ENCODE measurements around the gene FBXL5.
A peak's percentile ranks its signal among the peaks of the same experiment; 100 is the strongest.

The FBXL5 gene, protein sequence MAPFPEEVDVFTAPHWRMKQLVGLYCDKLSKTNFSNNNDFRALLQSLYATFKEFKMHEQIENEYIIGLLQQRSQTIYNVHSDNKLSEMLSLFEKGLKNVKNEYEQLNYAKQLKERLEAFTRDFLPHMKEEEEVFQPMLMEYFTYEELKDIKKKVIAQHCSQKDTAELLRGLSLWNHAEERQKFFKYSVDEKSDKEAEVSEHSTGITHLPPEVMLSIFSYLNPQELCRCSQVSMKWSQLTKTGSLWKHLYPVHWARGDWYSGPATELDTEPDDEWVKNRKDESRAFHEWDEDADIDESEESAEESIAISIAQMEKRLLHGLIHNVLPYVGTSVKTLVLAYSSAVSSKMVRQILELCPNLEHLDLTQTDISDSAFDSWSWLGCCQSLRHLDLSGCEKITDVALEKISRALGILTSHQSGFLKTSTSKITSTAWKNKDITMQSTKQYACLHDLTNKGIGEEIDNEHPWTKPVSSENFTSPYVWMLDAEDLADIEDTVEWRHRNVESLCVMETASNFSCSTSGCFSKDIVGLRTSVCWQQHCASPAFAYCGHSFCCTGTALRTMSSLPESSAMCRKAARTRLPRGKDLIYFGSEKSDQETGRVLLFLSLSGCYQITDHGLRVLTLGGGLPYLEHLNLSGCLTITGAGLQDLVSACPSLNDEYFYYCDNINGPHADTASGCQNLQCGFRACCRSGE

DNA sequence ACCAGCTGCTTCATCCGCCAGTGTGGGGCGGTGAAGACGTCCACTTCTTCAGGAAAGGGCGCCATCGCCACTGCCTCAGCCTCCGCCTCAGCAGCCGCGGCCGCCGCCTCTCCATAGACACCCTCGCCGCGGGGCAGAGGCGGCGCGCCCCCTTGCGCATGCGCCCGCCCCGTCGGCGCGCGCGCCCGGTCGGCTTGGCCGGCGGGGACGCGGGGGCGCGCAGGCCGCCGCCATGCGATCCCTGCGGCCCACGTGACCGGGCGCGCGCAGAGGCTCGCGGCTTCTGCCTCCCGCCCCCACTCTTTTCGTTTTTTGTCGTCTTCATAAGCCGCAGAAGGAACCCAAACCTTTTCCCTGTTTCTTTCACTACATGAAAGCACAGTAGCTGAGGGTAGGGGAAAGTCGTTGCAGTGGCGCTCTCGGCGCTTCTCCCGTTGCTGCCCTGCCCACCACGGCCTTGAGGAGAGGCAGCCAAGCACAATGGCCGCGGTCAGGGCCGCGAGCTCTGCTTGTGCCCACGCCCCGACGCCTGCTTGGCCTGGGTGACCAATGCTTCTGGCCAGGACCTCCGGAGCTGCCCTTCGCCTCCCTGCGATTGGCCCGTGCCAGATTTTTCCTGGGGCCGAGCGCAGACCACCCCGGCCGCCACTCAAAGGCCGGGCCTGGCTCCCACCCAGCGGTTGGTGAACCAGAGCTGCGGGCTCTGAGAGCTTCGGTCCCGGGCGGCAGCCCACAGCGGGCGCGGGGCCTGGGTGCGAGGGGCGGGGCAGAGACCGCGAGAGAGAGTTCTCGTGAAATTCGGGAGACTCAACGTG lies at the start of gene FBXL5:
FBXL5 (minus strand) TSS at position 135 of the 815 bp plus-strand sequence; CDS start at position 65, 70 bp downstream.
- no peak for FAIRE-seq

DNA sequence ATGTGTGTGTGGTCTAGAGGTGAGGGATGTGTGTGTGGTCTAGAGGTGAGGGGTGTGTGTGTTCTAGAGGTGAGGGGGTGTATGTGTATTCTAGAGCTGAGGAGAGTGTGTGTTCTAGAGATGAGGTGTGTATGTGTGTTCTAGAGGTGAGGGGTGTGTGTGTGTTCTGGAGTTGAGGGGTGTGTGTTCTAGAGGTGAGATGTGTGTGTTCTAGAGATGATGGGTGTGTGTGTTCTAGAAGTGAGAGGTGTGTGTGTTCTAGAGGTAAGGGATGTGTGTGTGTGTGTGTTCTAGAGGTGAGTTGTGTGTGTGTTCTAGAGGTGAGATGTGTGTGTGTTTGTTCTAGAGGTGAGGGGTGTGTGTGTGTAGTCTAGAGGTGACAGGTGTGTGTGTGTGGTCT lies 49.0 kb upstream of the FBXL5 start:
- no peak for FAIRE-seq

DNA sequence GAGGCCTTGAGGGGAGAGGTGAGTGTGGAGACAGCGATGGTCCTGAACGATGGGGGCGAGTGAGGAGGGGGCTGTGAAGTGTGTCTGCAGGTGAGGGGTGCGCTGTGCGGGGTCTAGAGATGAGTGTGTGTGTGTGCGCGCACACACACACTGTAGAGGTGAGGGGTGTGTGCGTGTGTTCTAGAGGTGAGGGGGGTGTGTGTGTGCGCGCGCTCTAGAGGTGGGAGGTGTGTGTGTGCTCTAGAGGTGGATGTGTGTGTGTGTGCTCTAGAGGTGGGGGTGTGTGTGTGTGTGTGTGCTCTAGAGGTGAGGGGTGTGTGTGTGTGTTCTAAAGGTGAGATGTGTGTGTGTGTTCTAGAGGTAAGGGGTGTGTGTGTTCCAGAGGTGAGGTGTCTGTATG lies 48.3 kb upstream of the FBXL5 start:
- FAIRE-seq: no peak

DNA sequence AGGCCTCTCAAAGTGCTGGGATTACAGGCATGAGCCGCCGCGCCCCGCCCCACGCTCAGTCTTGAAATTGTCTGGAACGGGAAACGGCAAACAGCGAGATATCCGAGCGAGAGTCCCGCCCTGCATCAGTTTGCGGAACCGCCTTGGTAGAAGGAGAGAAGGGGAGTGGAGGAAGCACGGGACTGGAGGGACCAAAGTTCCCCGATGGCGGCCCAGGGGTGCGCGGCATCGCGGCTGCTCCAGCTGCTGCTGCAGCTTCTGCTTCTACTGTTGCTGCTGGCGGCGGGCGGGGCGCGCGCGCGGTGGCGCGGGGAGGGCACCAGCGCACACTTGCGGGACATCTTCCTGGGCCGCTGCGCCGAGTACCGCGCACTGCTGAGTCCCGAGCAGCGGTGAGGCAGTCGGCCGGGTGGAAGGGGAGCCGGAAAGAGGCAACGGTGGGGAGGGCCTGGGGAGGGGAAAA lies 47.8 kb upstream of the FBXL5 start, which contains the start of gene BST1:
BST1 (plus strand) TSS at position 125 of the 463 bp plus-strand sequence; CDS start at position 205, 80 bp downstream.
- FAIRE-seq: no peak

DNA sequence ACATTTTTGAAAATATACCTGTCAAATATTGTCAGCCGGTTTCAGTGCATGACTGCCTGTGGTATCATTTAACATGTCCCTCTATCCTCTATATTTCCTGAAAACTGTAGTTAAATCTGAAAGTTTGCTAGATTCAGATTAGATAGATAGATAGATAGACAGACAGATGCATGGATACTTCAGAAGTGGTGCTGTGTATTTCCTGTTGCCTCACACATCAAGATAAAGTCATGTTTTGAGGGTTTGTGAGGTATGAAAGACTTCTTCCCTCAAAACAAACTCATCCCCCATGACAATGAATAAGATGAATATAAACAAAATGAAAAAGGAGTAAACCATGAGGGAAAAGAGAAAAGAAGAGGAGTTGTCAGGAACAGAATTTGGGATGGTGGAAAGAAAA lies 41.7 kb upstream of the FBXL5 start:
- no peak for FAIRE-seq

DNA sequence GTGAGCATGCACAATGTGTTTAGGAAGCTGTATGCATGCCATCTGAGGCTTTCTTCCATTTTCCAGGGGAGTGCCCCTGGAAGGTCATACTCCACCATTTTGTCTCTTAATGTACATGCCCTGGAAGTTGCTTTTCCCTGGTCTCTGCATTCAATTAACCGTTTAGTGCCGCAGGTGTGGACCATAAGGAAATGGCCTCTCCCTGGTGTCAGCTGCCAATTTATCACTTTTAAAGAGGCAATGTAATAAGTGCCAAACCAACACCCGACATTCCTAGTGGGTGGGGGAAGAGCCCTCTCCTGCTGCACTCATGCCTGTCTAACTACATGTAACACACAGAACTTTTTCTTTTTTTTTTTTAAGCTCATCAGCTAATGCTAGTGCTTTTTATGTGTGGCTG lies 40.6 kb upstream of the FBXL5 start:
- no peak for FAIRE-seq

DNA sequence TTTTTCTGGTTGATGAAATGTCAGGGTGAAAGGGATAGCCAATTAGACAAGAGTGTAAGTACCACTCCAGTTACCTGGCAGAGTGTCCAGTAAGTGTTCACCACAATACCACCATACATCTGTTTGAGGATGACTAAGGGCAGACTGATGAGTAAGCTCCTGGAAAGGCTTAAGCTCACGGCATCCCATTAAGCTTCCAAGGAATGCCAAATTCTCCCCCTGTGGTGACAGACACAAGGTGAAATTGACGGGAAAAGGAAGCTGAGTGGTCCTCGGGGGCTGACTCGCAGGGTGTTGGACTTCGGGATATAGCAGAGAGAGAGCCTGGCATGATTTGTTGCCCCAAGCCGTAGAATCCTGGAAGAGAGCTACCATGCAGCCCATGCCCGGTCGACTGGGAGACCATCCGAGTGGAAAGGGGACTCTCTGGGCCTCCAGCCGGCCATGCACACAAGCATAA lies 40.1 kb upstream of the FBXL5 start:
- no peak for FAIRE-seq

DNA sequence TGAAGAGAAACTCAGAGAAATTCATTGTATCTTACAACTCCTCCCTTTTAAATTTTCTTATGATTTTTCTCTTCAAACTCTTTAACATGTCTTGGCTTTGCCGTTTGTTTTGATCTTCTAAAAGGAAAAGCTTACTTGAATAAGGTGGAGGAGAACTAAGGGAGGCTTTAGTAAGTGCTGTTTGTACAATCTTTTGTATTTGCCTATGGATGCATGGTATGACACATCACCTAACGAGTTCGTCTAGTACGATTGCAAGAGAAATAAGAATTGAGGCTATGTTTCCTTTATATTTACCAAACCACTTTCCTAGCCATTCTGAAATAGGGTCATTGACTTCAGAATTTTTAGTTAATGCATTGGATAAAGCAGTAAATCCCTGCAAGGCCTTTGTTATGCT lies 39.3 kb upstream of the FBXL5 start:
- FAIRE-seq: no peak

DNA sequence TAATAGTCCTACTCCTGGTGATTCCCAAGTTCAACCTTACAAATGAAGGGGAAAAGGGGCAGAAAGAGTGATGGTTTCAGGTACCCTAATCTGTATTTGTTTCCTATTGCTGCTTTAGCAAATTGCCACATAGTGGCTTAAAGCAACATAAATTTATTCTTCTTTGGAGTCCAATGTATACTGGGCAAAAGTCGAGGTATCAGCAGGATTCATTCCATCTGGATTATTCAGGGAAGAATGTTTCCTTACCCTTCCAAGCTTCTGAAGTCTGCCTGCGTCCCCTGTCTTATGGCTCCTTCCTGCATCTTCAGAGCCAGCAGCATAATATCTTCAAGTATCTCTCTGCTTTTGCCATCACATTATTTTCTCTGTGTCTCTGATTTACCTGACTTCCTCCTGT lies 37.4 kb upstream of the FBXL5 start:
- no peak for FAIRE-seq

DNA sequence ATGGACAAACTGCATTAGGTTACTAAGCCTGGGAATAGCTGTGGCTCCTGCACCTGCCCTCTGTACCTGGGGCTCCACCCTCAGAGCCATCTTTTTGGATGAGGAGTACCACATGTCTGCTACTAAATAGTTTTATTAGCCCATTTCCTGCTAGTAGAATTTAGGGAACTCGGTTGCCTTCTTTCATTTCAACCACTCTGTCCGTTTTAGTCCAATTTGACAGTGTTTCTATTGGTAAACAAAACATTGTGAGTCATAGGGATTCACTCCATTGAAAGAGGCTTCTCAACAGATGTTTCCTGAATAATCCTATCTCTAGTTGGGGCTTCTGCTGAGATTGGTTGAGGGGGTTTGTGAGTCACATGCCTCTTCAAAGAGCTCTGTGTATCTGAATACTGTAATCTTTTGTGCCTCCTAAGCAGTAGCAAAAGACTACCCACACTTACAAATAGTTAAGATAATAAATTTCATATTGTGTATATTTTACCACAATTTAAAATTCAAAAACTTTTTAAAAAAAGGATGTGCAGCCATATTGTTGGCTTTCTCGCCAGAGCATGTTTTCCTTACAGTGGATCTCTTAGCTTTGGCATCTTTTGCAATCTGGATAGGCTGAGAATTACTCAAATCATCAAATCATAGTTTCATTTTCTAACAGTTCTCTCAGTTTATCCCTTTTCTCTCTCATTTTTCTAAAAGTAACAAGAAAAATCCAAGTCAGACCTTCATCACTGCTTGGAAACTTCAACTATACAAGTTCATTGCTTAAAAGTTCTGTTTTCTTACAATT lies 36.4 kb upstream of the FBXL5 start:
- FAIRE-seq: no peak

DNA sequence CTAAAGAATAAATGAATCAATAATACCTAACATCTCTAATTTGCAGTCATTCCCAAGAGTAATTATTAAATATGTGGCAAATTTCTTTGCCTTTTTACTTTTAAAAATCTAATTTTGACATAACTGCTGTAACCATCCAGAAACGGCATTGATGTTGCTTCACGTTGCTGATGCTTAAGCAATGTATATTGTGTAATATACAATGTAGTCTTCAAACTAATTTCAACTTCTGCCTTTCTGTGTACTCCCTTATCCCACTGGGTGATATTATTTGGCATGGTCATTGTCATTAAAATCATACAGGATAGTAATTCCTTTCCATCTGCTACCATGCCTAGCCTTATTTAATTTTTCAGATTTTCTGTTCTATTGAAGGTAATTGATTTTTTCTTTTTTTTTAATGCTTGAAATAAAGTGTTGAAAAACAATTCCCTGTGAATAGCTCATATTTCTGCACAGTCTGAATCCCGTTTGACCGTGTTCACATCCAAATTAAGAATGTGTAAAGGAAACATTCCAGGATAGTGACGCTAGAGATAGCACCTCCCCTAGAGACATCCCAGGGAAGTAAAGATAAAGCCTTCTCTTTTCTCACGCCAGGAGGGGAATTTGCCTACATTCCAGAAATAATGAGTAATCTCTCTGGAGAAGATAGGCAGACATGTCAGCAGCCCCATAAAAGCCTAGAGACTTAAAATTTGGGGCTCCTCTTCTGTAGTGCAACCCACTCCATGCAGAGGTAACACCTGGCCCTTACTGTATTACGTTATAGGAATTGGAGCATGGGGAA lies 35.1 kb upstream of the FBXL5 start:
- no peak for FAIRE-seq

DNA sequence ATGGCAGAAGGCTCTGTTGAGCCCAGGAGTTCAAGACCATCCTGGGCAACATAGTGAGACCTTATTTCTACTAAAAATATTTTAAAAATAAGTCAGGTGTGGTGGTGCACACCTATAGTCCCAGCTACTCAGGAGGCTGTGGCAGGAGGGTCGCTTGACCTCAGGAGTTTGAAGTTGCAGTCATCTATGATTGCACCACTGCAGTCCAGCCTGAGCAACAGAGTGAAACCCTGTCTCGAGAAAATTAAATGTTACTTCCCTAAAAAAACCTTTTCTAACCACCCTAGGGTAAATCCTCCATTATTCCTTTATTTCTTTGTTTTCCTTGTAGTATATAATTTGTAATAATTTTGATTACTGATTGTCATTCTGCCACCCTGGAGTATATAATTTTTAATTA lies 34.4 kb upstream of the FBXL5 start:
- FAIRE-seq: no peak

DNA sequence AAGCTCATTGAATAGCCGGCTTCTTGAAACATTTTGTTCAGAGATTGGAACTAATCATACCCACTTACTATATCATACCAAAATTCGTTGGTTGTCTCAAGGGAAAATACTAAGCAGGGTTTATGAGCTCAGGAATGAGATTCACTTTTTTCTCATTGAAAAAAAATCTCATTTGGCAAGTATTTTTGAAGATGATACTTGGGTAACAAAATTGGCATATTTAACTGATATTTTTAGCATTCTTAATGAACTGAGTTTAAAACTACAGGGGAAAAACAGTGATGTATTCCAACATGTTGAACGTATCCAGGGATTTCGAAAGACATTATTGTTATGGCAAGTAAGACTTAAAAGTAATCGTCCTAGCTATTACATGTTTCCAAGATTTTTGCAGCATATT lies 32.9 kb upstream of the FBXL5 start:
- no peak for FAIRE-seq

DNA sequence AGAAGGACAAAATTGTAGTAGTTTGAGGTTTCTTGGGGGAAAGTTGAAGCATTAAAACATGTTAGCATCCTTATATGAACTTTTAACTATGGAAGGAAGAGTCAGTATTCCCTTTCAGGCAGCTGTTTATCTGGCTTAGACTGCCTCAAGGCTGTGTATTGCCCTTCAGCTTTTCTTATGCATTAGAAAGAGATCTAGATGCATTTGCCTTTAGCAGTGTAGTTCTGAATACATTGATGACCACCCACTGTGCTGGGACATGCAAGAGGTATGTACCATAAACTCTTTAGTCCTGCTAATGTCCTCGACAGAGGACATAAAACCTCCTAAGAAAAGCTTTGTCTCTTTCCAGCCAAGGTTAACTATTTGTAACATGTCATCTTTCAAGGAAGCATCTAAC lies 29.3 kb upstream of the FBXL5 start:
- no peak for FAIRE-seq

DNA sequence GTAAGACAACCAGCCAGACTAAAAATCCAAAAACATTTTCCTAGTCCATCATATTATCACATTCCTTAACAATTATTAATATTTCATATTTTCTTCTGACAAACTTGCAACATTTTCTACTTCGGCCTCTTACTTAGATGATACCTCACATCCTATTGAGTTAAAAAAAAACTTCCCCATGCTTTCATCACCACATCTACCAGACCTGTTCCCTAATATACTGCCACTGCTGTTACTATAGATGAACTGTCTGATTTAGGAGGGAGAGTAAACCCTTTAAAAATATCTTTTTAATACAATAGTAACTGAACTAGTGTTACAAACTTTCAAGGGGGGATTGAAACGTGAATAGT lies 28.0 kb upstream of the FBXL5 start:
- no peak for FAIRE-seq

DNA sequence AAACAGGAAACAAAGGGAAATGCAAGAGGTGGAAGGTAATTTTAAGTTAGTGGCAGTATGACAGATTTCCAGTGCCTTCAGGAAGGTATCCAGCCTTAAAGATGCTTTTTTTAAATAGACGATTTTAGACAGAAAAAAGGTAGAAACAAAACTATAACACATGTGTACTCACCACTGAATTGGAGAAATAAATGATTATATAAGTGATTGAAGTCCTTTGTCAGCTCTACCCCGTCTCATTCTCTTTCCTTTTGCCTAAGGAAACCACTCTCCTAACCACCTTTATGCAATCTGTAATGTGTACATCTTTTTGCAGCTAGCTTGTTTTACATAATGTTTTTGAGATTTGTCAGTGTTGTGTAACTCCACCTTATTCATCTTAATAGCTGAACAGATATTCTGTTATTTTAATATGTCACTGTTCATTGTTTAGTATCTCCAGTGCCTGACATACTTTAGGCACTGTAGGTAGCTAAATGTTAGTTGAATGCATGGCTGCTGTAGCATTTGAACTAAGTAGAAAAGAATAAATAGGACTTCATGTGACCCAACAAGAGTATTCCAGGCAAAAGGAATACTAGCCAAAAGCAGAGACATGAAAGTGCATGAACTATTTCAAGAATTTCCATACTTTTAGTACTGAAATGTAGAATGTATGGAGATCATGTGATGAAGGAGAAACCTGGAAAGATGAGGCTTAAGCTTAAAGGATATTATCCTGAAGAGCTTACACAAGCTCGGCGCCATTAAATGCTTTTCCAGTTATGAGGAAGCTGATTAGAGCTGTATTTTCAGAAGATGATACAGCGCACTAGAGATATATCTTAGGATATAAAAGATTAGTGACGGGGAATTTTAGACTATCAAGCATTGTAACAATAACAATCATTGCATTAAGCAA lies 27.3 kb upstream of the FBXL5 start:
- no peak for FAIRE-seq

DNA sequence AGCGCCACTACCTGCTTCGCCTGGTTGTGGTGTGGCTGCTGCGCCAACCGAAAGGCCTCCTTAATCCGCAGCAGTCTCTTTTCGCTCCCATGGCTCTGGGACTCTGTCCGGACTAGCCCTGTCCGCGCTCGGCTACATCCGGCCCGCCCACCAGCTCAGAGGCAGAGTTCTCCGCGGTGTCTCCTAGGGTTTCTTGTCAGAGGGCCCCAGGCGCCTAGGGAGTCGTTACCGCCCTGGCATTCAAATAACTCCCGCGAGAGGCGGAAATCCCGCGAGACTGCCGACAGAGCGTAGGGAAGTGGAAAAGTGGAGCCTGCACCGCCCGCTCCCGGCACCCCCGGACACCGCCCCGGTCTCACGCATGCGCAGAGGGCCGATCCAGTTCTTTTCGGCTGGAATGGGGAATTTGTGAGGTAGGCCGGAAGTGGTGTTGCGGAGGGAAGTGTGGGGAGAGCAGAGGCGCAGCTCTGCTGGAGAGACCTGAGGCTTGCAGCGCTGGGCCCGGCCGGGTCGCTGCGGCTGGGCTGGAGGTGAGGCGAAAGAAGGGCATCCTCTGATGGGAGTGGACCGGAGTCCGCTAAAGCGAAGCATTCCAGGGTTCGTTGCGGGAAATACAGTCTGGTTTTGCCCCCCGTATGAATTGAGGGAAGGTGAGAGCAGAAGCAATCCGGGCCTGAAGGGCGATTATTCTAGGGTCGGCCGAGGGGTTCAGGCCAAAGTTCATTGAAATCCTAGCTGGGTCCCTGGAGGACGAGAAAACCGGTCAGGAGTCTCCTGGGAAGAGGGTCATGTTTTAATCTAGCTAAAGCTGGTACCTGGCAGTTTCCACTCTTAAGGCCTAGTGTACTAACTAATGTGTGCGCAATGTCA lies 26.4 kb upstream of the FBXL5 start, which contains the start of gene FAM200B:
FAM200B (plus strand) TSS at position 456 of the 870 bp plus-strand sequence. CDS start 5,151 bp downstream, outside the sequence.
- peak; percentile 96 for FAIRE-seq

DNA sequence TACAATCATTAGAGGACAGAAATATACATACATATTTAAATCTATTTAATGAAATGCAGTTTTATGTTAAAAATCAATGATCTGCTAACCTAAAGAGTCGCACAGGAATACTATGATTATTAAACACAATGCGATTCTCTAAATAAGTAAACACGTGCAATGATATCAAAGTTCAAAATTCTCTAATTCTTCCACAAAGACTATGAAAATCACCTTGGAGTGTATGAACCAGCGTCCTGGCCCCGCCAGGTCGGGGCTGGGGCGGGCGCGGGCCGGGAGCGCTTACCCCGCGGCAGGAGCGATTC lies 25.9 kb upstream of the FBXL5 start:
- FAIRE-seq: no peak

DNA sequence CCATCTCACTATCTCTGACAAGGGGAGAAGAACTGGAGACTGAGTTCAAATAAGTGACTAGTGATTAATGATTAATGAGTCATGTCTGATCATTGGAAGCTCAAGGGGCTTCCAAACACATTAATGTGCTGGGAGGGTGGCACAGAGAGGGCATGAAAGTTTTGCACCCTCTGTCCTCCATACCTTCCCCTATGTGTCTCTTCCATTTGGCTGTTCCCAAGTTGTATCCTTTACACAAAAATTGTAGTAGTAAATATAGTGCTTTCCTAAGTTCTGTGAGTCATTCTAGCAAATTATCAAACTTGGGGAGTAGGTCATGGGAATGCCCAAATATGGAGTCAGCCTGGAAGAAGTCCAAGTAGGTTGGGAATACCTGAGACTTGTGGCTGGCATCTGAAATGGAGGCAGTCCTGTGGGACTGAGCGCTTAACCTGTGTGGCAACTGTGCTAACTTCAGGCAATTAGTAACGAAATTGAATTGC lies 22.4 kb upstream of the FBXL5 start:
- FAIRE-seq: no peak

Measured in A204.1 (cell line).